GM12874 (cell line): Measurements from ENCODE around the gene KRT6A.

Source experiments
- TF ChIP-seq, protein P1 (sequence below): IDR thresholded peaks from 2 replicates; pipeline ENCODE4 v1.5.1; 2011; ENCODE audit warnings: low read depth, mild to moderate bottlenecking, control low read depth, low read length, moderate library complexity; ENCODE audit not compliant: insufficient read depth

Gene KRT6A

DNA sequence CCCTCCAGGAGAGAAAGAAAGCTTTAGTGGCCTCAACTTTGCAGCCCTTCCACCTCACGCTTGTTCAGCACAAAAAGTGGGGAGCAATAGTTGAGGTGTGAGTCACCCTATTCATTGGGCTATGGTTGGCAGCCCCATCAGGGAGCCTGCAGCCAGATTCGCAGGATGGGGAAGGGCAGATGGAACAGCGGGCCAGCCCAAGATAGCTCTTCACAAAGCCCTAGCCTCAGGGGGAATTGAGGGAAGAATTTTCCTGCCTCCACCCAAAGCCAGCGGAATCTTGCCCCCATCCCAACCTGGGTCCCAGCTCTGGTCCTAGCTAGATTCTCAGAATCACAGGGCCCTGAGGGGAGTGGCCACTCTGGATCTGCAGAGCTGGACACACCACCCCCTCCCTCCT is 30.8 kb upstream of the KRT6A start:
- TF ChIP-seq, protein P1, sequence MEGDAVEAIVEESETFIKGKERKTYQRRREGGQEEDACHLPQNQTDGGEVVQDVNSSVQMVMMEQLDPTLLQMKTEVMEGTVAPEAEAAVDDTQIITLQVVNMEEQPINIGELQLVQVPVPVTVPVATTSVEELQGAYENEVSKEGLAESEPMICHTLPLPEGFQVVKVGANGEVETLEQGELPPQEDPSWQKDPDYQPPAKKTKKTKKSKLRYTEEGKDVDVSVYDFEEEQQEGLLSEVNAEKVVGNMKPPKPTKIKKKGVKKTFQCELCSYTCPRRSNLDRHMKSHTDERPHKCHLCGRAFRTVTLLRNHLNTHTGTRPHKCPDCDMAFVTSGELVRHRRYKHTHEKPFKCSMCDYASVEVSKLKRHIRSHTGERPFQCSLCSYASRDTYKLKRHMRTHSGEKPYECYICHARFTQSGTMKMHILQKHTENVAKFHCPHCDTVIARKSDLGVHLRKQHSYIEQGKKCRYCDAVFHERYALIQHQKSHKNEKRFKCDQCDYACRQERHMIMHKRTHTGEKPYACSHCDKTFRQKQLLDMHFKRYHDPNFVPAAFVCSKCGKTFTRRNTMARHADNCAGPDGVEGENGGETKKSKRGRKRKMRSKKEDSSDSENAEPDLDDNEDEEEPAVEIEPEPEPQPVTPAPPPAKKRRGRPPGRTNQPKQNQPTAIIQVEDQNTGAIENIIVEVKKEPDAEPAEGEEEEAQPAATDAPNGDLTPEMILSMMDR, result no peak

DNA sequence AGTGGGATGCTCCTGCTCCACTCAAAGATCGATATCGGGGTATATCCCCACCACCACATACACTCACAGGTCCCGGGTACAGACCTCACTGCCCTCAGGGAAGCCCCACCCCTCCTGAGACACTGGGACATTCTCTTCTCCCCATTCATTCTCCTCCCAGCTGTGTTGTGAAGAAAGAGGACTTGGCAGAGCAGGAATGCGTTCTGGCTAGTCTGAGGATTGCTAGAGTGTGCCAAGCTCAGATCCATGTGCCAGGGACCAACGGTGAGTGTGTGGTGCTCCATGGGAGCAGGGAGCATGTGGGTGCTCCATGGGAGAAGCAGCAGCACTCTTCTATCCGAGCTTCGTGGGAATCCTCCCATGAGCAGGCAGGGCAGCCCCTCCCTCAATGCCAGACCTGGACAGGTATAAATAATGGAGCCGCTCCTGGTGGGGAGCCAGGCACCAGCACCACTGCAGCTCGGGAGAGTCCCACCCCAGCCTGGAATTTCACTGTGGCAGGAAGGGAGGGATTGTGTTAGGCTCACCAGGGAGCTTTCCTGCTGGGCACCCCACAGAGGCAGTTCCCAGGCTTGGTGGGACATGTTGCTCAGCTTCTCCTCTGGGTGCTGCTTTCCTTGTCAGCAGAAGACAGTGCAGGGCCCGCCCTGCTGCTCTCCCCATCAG is 29.4 kb upstream of the KRT6A start:
- TF ChIP-seq, protein P1, result no peak

DNA sequence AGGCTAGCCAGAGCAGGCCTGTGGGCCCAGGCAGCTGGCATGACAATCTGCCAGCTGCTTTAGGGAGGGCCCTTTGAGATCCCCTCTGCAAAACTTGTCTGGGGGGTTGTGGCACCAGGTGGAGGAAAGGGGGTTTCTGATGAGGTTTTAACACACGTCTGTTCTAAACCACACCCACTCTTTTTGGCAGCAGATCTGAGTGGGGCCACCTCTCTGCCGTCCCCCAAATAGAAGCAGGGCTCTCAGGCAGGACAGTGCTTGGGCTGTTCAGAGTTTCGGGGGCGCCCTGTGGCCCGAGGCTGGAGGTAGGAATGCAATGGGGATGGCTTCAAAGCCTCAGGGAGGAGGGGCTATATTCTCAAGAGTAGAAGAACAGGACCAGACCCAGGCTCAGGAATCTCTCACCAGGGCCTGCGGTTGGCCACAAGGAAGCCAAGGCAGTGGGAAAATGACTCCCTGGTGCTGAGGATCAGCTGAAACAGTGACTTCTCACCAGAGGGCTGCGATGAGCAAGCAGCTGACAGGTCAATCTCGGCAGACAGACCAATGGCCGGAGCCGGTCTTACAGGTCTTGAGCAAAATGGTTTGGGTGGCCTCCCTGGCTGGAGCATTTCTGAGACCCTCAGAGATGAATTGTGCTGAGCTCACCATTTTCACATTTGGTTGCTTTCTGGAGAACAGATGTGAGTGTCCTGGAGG is 28.7 kb upstream of the KRT6A start:
- TF ChIP-seq, protein P1, result no peak

DNA sequence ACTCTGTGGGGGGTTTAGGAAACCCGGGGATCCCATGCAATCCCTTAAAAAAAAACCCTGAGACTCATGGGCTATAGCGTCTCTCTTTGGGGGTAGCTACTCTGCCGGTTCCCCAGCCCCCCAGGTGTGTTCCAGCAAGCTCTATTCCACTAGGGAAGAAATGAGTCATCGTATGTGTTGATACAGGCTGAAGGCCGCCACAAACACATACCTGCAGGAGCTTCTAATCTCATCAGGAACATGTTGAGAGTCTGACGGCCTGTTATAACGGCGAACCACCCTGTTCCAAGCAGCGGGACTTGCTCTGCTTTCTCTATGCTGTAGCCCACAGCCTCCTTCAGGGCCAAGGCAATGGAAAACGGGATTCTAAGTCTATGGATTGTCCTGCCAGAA is 28.1 kb upstream of the KRT6A start:
- TF ChIP-seq, protein P1, result no peak

DNA sequence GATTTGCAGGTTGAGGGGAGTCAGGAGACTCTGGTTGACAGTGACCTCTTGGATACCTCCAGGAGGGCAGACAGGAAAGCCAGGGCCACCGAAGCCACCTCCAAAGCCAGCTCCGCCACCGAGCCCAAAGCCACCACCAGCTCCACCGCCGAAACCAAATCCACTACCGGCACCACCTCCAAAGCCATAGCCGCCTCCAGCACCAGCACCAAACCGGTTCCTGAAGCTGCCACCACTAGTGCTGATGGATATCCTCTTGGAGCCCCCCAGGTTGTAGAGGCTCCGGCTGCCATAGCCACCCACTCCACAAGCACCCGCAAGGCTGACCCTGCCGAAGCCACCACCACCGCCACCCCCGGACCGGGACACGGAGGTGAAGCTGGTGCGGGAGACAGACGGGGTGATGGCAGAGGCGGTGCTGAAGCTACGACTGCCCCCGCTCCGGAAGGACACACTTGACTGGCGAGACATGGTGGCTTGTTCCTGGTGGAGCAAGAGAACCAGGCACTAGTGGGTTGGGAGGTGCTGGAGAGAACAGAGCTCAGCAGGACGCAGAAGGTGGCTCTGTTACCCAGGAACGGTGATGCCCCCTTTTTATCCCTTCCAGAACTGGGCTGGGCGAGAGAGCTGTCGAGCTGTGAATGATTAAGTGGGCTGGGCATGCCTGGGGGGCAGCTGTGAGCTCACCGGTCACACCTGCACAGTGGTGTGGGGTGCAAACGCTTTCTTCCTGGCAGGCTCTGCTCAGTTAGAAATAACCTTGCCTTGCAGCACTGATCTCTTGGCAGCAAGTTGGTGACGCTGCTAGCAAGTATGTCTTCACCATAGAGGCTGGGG is 27.0 kb upstream of the KRT6A start, which contains the start of gene KRT5:
KRT5 (minus strand) TSS at position 569 of the 837 bp plus-strand sequence; CDS start at position 471, 98 bp downstream.
- TF ChIP-seq, protein P1, result no peak

DNA sequence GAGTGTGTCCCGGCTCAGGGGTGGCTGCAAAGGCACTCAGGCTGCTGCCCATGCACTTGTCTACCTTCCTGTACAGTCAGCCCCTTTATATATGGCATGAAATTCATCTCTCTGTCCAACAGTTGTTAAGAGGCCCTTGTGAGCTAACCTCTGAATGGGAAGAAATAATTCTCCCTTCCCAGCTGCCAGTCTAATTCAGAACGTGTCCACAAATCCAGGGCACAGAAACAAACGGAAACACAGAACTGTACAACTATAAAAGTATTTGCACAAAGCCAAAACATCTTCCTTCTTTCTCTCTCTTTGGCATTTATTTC is 26.3 kb upstream of the KRT6A start:
- TF ChIP-seq, protein P1, result no peak
